ENCODE results near the gene MYOT. TPM values are rescaled to one million over a fixed set of nuclear protein-coding genes. Genes with fewer than 3 reads are reported as not detected.
A peak's percentile ranks its signal among the peaks of the same experiment; 100 is the strongest.

Gene MYOT
- not detected for total RNA-seq

GRCh38 chr5:137867664-137868063 lies at the start of gene MYOT:
MYOT (plus strand) TSS chr5:137867860; CDS start chr5:137870652, 2,792 bp downstream.
- Mint-ChIP-seq H3K27me3 (ENCODE audit: low read depth) (no peaks in the 10 kb centered on the region), H3K36me3 (ENCODE audit: insufficient read depth in 2 of 2) (no peaks in the 10 kb centered on the region), H3K9me3 (no peaks in the 10 kb centered on the region), H3K4me1 (ENCODE audit: low read depth) (no peaks in the 10 kb centered on the region), H3K4me3 (no peak within 1 kb of the TSS), H3K27ac (no peak within 1 kb of the TSS)
- DNase-seq (no peak), ATAC-seq (replicated peaks in 1 of 2) (no peak)

- peaks cover 0 to 2% of the 10 kb centered on the region in 2 donors for H3K36me3 Mint-ChIP-seq (ENCODE audit: insufficient read depth in 2 of 2)
- no peaks in the 10 kb centered on the region for H3K27me3 Mint-ChIP-seq (ENCODE audit: low read depth)
- no peak overlapping the region for H3K27ac Mint-ChIP-seq
- no peaks in the 10 kb centered on the region for H3K4me1 Mint-ChIP-seq (ENCODE audit: low read depth)
- no peak overlapping the region for H3K4me3 Mint-ChIP-seq
- no peak for DNase-seq
- no peaks in the 10 kb centered on the region for H3K9me3 Mint-ChIP-seq
- no peak for ATAC-seq (replicated peaks in 1 of 2)
Measured at GRCh38 chr5:137819766-137820165, 47.9 kb upstream of the MYOT start.

DNA sequence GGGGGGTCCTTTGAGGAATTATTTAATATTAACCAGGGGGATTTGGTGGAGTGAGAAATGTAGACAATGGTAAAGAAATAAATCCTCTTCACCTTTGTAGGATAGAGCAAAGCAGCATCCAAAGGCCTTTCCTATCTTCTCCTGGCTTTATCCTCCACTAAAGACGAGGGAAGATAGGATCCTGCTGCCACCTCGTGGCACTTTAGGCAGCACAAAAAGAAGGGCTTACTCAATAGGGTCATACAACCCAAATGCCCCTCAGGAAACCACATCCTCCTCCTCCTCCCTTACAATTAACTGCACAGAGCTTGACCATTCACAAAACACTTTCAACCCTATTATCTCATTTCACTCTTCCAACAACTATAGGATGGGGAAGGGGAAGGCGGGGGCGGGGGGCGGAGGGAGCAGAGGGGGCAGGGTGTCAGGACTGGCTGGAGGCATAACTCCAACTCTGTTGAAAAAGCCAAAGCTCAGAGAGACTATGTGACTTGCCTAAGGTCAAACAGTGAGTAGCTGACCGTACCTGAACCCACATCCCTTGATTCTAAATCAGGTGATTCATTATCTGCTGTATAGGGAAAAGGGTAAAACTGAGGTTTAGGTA lies 45.4 kb upstream of the MYOT start:
- no peak for ATAC-seq (replicated peaks in 1 of 2)
- peaks cover 2 to 5% of the 10 kb centered on the region in 2 donors for H3K9me3 Mint-ChIP-seq
- peaks cover 2 to 5% of the 10 kb centered on the region in 2 donors for H3K36me3 Mint-ChIP-seq (ENCODE audit: insufficient read depth in 2 of 2)
- H3K27ac Mint-ChIP-seq, result no peak overlapping the region
- DNase-seq, result no peak
- H3K27me3 Mint-ChIP-seq (ENCODE audit: low read depth), result no peaks in the 10 kb centered on the region
- H3K4me3 Mint-ChIP-seq, result no peak overlapping the region
- H3K4me1 Mint-ChIP-seq (ENCODE audit: low read depth), result no peaks in the 10 kb centered on the region

DNA sequence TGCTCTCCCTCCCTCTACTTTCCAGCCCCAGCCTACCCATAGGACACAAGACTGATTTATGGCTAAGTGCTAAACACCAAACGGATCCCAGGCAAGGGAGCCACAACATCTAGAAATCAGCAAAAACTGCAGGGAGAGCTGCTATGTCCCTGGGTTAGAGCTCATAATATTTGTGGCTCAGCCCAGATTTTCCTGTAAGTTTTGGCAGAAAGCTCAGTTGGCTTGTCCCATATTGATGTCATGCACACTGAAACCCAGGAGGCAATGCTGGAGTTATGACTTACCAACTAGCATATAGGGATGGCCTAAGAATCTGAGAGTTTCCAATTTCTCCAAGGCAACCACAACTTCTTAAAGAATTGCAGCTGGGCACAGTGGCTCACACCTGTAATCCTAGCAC lies 44.7 kb upstream of the MYOT start:
- H3K36me3 Mint-ChIP-seq (ENCODE audit: insufficient read depth in 2 of 2), result peaks cover 0 to 5% of the 10 kb centered on the region in 2 donors
- peaks cover 2 to 5% of the 10 kb centered on the region in 2 donors for H3K9me3 Mint-ChIP-seq
- ATAC-seq (replicated peaks in 1 of 2) (no peak), DNase-seq (no peak)
- no peak overlapping the region for H3K4me3 Mint-ChIP-seq
- no peaks in the 10 kb centered on the region for H3K27me3 Mint-ChIP-seq (ENCODE audit: low read depth)
- no peak overlapping the region for H3K27ac Mint-ChIP-seq
- no peaks in the 10 kb centered on the region for H3K4me1 Mint-ChIP-seq (ENCODE audit: low read depth)

GRCh38 chr5:137825165-137825564 lies 42.5 kb upstream of the MYOT start:
- ATAC-seq (replicated peaks in 1 of 2), result no peak
- H3K4me3 Mint-ChIP-seq, result no peak overlapping the region
- no peaks in the 10 kb centered on the region for H3K4me1 Mint-ChIP-seq (ENCODE audit: low read depth)
- H3K9me3 Mint-ChIP-seq, result peaks cover 2 to 5% of the 10 kb centered on the region in 2 donors
- H3K27me3 Mint-ChIP-seq (ENCODE audit: low read depth), result no peaks in the 10 kb centered on the region
- no peak for DNase-seq
- H3K27ac Mint-ChIP-seq, result no peak overlapping the region
- peaks cover 0 to 5% of the 10 kb centered on the region in 2 donors for H3K36me3 Mint-ChIP-seq (ENCODE audit: insufficient read depth in 2 of 2)

DNA sequence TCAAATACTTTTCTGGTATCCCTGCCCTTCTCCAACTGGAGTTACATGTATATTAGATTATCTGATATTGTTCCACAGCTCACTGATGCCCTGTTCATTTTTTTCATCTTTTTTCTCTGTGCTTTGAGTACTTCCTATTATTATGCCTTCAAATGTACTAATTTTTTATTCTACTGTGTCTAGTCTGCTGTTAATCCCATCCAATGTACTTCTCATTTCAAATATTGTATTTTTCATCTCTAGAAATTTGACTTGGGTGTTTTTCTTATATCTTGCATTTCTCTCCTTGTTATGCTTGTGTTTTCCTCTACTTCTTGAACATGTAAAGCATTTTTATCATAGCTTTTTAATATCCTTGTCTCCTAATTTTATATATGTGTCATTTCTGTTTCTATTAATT lies 41.6 kb upstream of the MYOT start:
- ATAC-seq (replicated peaks in 1 of 2), result no peak
- peaks cover 0 to 5% of the 10 kb centered on the region in 2 donors for H3K36me3 Mint-ChIP-seq (ENCODE audit: insufficient read depth in 2 of 2)

GRCh38 chr5:137828180-137828579 lies 39.5 kb upstream of the MYOT start:
- no peak for ATAC-seq (replicated peaks in 1 of 2)
- no peak overlapping the region for H3K4me3 Mint-ChIP-seq
- H3K27ac Mint-ChIP-seq, result no peak overlapping the region
- peaks cover 0 to 5% of the 10 kb centered on the region in 2 donors for H3K36me3 Mint-ChIP-seq (ENCODE audit: insufficient read depth in 2 of 2)
- peaks cover 2 to 5% of the 10 kb centered on the region in 2 donors for H3K9me3 Mint-ChIP-seq
- no peaks in the 10 kb centered on the region for H3K4me1 Mint-ChIP-seq (ENCODE audit: low read depth)
- no peak for DNase-seq
- H3K27me3 Mint-ChIP-seq (ENCODE audit: low read depth), result no peaks in the 10 kb centered on the region

More for the DNA sequence above, 41.6 kb upstream of the MYOT start:
- no peak for DNase-seq
- Mint-ChIP-seq H3K4me3 (no peak overlapping the region), H3K4me1 (ENCODE audit: low read depth) (no peaks in the 10 kb centered on the region), H3K9me3 (peaks cover 2 to 5% of the 10 kb centered on the region in 2 donors), H3K27me3 (ENCODE audit: low read depth) (no peaks in the 10 kb centered on the region), H3K27ac (peak overlapping the region; percentile 37)

- peaks cover 2 to 5% of the 10 kb centered on the region in 2 donors for H3K9me3 Mint-ChIP-seq
- no peak for DNase-seq
- peaks cover 0 to 5% of the 10 kb centered on the region in 2 donors for H3K36me3 Mint-ChIP-seq (ENCODE audit: insufficient read depth in 2 of 2)
- no peaks in the 10 kb centered on the region for H3K4me1 Mint-ChIP-seq (ENCODE audit: low read depth)
- no peaks in the 10 kb centered on the region for H3K27me3 Mint-ChIP-seq (ENCODE audit: low read depth)
- ATAC-seq (replicated peaks in 1 of 2), result no peak
- no peak overlapping the region for H3K27ac Mint-ChIP-seq
- no peak overlapping the region for H3K4me3 Mint-ChIP-seq
Measured at GRCh38 chr5:137828664-137829063, 39.0 kb upstream of the MYOT start.

GRCh38 chr5:137831105-137831504 lies 36.6 kb upstream of the MYOT start:
- H3K9me3 Mint-ChIP-seq, result peaks cover under 1 to 3% of the 10 kb centered on the region in 2 donors
- H3K4me1 Mint-ChIP-seq (ENCODE audit: low read depth), result no peaks in the 10 kb centered on the region
- DNase-seq, result no peak
- H3K36me3 Mint-ChIP-seq (ENCODE audit: insufficient read depth in 2 of 2), result peaks cover 0 to 4% of the 10 kb centered on the region in 2 donors
- no peak overlapping the region for H3K27ac Mint-ChIP-seq
- no peak overlapping the region for H3K4me3 Mint-ChIP-seq
- no peak for ATAC-seq (replicated peaks in 1 of 2)
- H3K27me3 Mint-ChIP-seq (ENCODE audit: low read depth), result no peaks in the 10 kb centered on the region

GRCh38 chr5:137831526-137831925 lies 36.1 kb upstream of the MYOT start:
- Mint-ChIP-seq H3K27ac (no peak overlapping the region), H3K36me3 (ENCODE audit: insufficient read depth in 2 of 2) (no peaks in the 10 kb centered on the region), H3K4me1 (ENCODE audit: low read depth) (no peaks in the 10 kb centered on the region), H3K4me3 (no peak overlapping the region), H3K27me3 (ENCODE audit: low read depth) (no peaks in the 10 kb centered on the region), H3K9me3 (no peaks in the 10 kb centered on the region)
- ATAC-seq (replicated peaks in 1 of 2) (no peak), DNase-seq (no peak)

- Mint-ChIP-seq H3K4me3 (no peak overlapping the region), H3K4me1 (ENCODE audit: low read depth) (no peaks in the 10 kb centered on the region), H3K9me3 (no peaks in the 10 kb centered on the region), H3K27me3 (ENCODE audit: low read depth) (no peaks in the 10 kb centered on the region), H3K27ac (no peak overlapping the region), H3K36me3 (ENCODE audit: insufficient read depth in 2 of 2) (no peaks in the 10 kb centered on the region)
- DNase-seq (no peak), ATAC-seq (replicated peaks in 1 of 2) (no peak)
Measured at GRCh38 chr5:137832416-137832815, 35.2 kb upstream of the MYOT start.

DNA sequence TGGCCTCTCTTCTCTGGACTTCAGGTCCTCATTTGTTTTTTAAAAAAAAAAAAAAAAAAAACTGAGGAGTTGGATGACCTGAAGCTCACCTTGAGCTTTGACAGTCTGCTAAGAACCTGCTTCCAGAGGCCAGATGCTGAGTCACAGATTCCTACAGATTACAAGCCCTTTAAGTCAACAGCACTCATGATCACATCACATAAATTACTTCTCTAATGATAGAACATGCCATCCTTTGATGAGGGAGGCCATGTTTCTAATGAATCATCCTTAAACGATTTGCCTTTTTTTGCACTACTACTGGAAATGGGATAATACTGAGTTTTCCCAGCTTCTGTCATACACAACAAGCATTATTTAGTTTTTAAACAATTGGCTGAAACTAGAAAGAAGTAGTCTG lies 34.2 kb upstream of the MYOT start:
- Mint-ChIP-seq H3K9me3 (no peaks in the 10 kb centered on the region), H3K36me3 (ENCODE audit: insufficient read depth in 2 of 2) (no peaks in the 10 kb centered on the region), H3K27me3 (ENCODE audit: low read depth) (no peaks in the 10 kb centered on the region), H3K27ac (no peak overlapping the region), H3K4me1 (ENCODE audit: low read depth) (no peaks in the 10 kb centered on the region), H3K4me3 (no peak overlapping the region)
- ATAC-seq (replicated peaks in 1 of 2), result no peak
- no peak for DNase-seq

DNA sequence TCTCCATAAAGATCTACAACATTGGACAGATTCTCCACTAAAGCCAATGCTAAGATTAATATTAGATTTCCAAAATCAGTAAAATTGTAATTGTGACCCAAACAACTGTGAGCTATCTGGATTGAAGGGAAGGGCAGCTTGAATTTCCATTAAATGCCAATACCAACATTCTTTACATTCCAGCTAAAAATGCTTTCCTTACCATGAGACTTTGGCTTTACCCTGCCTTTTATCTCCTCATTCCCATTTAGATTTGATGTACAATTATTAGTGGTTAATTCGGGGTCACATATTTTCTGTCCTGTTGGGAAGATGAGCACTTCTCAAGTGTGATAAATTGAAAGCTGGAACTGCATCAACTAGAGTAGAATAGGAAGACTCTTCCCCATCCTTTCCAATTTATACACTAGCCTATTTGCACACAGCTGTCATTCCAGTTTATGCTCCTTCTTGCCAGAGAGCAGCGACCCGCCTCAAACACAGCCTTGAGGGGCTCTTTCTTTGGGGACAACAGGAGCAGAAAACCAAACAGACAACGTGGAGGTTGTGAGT lies 33.1 kb upstream of the MYOT start:
- no peak overlapping the region for H3K4me3 Mint-ChIP-seq
- H3K27me3 Mint-ChIP-seq (ENCODE audit: low read depth), result no peaks in the 10 kb centered on the region
- DNase-seq (no peak), ATAC-seq (replicated peaks in 1 of 2) (no peak)
- no peak overlapping the region for H3K27ac Mint-ChIP-seq
- H3K36me3 Mint-ChIP-seq (ENCODE audit: insufficient read depth in 2 of 2), result no peaks in the 10 kb centered on the region
- H3K4me1 Mint-ChIP-seq (ENCODE audit: low read depth), result no peaks in the 10 kb centered on the region
- no peaks in the 10 kb centered on the region for H3K9me3 Mint-ChIP-seq

DNA sequence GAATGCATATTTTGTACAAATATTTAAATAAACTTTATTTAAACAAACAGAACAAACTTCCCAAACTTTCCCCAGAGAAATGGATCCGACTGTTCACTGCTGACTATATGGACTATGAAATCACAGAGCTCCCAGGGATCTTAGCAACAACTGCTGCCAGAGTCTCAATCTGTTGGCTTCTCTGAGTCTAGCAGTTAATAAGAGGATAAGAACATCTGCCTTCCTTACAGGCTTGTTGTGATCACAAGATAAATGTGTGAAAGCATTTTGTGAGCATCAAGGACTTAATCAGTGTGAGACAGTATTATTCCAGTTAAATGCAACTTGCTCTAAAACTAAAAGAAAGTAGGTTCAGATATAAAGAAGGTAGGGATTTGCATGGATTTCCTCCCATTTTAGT lies 31.4 kb upstream of the MYOT start:
- Mint-ChIP-seq H3K36me3 (ENCODE audit: insufficient read depth in 2 of 2) (no peaks in the 10 kb centered on the region), H3K27me3 (ENCODE audit: low read depth) (no peaks in the 10 kb centered on the region), H3K9me3 (no peaks in the 10 kb centered on the region), H3K4me3 (no peak overlapping the region), H3K4me1 (ENCODE audit: low read depth) (no peaks in the 10 kb centered on the region), H3K27ac (no peak overlapping the region)
- ATAC-seq (replicated peaks in 1 of 2), result no peak
- no peak for DNase-seq
